NB4 (cell line): ENCODE data around the gene GRIN2A.

Source experiments
- DNase-seq: peaks from one replicate; pipeline ENCODE4 v3.0.0; 2010; ENCODE audit warnings: low read depth
- H3K4me3 ChIP-seq: one replicate; pipeline ENCODE4 v1.5.1; 2011; ENCODE audit warnings: mild to moderate bottlenecking, low read depth, low read length, moderate library complexity
- MYC ChIP-seq: IDR thresholded peaks from 2 replicates; pipeline ENCODE4 v1.6.1; 2011; ENCODE audit warnings: low read depth, low read length
- POLR2A ChIP-seq: IDR thresholded peaks from 2 replicates; pipeline ENCODE4 v1.6.1; 2011; ENCODE audit warnings: mild to moderate bottlenecking; ENCODE audit not compliant: insufficient read length; ENCODE audit errors: extremely low read depth
- TF ChIP-seq, protein P1 (sequence below): IDR thresholded peaks from 2 replicates; pipeline ENCODE4 v1.6.1; 2011; ENCODE audit warnings: low read depth, low read length
- TF ChIP-seq, protein P2 (sequence below): IDR thresholded peaks from one replicate; pipeline ENCODE4 v1.5.1; 2012; ENCODE audit warnings: low read depth, low read length

Gene GRIN2A

DNA sequence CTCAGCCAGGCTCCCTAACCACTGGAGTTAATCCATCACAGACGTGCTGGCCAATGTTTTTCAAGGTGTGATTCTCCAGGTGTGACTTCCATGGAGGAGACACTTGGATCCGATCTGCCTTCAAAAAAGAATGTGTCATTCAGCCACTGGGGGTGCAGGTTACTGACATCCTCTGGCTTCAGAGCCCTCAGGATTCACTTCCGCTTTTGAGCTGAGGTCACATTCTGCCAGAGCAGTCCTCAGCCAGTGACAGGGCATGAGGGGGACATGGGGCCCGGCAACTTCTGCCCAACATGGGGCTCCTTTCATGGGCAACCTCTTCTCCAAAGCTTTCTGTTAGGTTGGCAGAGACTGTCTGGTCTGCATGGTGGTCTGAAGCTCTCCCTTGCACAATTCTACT is 81.4 kb downstream of the GRIN2A start:
- peak; percentile 13 for DNase-seq
- TF ChIP-seq, protein P1, sequence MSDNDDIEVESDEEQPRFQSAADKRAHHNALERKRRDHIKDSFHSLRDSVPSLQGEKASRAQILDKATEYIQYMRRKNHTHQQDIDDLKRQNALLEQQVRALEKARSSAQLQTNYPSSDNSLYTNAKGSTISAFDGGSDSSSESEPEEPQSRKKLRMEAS: no peak
- TF ChIP-seq POLR2A (no peak), MYC (no peak)
- TF ChIP-seq, protein P2, sequence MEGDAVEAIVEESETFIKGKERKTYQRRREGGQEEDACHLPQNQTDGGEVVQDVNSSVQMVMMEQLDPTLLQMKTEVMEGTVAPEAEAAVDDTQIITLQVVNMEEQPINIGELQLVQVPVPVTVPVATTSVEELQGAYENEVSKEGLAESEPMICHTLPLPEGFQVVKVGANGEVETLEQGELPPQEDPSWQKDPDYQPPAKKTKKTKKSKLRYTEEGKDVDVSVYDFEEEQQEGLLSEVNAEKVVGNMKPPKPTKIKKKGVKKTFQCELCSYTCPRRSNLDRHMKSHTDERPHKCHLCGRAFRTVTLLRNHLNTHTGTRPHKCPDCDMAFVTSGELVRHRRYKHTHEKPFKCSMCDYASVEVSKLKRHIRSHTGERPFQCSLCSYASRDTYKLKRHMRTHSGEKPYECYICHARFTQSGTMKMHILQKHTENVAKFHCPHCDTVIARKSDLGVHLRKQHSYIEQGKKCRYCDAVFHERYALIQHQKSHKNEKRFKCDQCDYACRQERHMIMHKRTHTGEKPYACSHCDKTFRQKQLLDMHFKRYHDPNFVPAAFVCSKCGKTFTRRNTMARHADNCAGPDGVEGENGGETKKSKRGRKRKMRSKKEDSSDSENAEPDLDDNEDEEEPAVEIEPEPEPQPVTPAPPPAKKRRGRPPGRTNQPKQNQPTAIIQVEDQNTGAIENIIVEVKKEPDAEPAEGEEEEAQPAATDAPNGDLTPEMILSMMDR: no peak
- H3K4me3 ChIP-seq: no peak overlapping the region

DNA sequence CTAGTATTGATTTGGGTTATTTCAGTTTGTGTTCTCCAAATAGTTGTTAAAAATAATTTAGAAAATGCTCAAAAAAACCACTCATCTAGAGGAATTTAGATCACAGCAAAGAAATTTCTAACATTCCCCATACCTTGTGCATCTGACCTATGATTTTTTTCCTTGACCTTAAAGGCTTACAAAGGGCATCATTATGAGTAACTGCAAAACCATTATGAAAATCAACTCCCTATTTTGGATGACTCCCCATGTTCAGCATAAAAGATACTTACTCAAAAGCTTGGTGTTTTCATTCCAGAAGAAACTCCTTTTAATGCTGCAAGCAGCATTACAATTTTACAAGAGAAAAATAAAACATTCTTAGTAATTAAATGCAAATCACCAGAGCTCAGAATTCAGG is 83.2 kb downstream of the GRIN2A start:
- H3K4me3 ChIP-seq: no peak overlapping the region
- DNase-seq: no peak
- TF ChIP-seq, protein P1: no peak
- TF ChIP-seq POLR2A (no peak), MYC (no peak)
- TF ChIP-seq, protein P2: no peak

DNA sequence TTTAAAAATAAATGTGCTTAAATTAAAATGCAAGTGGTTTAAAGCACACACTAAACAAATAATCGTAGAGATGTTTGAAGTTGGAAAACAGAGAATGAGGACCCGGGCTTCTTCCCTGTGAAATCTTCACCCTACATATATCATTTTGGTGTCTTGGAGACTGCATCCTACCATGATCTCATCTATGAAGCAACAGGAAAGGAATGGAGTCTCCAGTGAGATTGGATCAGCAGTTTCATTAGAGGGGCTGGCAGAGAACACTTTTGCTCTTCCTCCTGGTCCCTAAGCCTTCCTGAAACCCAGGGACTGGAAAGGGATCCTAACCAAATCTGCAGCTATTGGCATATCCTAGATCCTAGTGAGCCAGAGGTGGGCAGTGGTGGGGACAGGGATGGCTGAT is 85.0 kb downstream of the GRIN2A start:
- no peak for DNase-seq
- no peak for TF ChIP-seq POLR2A
- TF ChIP-seq, protein P2: no peak
- TF ChIP-seq, protein P1: no peak
- TF ChIP-seq MYC: no peak
- no peak overlapping the region for H3K4me3 ChIP-seq

DNA sequence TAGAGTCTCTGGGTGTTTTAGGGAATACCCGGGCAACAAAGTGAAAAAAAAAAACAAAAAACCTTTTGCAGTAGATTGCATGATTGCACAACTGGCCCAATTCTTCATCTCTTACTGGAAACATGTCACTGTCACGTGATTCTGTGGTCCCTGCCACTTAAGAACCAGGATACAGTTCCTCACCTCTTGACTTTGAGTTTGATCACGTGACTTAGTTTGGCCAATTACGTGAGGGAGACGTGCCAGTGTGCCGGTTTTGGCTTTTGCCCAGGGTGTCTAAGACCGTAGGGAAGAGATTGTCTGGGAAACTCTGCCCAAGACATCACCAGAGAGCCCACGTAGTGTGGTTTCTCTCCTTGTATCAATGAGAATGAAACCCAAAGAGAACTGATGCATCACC is 88.7 kb downstream of the GRIN2A start:
- TF ChIP-seq MYC (no peak), POLR2A (no peak)
- TF ChIP-seq, protein P1: no peak
- TF ChIP-seq, protein P2: no peak
- H3K4me3 ChIP-seq: no peak overlapping the region
- DNase-seq: peak; percentile 7

DNA sequence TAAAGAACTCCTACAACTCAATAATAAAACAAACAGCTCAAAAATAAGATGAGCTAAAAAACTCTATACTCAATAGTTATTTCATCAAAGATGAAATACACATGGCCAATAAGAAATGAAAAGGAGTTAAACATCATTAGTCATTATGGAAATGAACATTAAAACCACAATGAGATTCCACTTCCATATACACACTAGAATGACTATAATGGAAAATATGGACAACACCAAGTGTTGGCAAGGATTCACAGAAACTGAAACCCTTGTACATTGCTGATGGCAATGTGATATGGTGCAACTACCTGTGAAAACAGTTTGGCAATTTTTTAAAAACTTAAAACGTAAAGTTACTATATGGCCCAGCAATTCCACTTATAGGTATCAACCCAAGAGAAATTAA is 91.4 kb downstream of the GRIN2A start:
- H3K4me3 ChIP-seq: no peak overlapping the region
- no peak for TF ChIP-seq POLR2A
- TF ChIP-seq, protein P2: no peak

DNA sequence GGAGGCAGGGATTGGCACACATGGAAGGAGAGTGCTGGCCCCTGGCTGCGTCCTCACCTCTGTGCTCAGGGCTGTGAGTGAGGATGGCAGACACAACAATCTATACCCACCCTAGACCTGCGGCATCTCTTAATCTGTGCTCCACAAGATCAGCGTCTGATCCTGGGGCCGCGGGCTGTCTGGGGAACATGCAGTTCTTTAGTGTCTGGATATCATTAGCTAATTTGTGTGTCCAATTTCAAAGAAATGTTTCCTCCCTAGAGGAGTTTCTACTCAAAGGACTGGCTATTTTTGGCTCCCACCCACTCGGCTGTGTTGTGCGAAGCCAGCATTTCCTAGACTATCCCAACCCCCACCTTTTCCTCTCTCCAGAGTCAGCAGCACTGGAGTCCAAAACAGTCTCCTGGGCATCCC is 93.8 kb downstream of the GRIN2A start:
- TF ChIP-seq, protein P2: no peak
- TF ChIP-seq MYC: no peak
- TF ChIP-seq, protein P1: no peak
- DNase-seq: no peak
- no peak overlapping the region for H3K4me3 ChIP-seq

More for the DNA sequence above, 91.4 kb downstream of the GRIN2A start:
- DNase-seq: no peak
